DND-41 (cell line): ENCODE measurements around the gene TSHZ2.

ENCODE experiments used
- EZH2 ChIP-seq: IDR thresholded peaks from 3 replicates; pipeline ENCODE4 v1.6.1; 2012; ENCODE audit warnings: borderline replicate concordance, low read depth, mild to moderate bottlenecking, moderate library complexity, low read length, inconsistent platforms; ENCODE audit not compliant: severe bottlenecking
- TF ChIP-seq, protein P1 (sequence below): IDR thresholded peaks from 2 replicates; pipeline ENCODE4 v1.5.1; 2012; ENCODE audit warnings: borderline replicate concordance, low read length, moderate library complexity, mild to moderate bottlenecking; ENCODE audit not compliant: poor library complexity, severe bottlenecking; ENCODE audit errors: extremely low read depth

DNA sequence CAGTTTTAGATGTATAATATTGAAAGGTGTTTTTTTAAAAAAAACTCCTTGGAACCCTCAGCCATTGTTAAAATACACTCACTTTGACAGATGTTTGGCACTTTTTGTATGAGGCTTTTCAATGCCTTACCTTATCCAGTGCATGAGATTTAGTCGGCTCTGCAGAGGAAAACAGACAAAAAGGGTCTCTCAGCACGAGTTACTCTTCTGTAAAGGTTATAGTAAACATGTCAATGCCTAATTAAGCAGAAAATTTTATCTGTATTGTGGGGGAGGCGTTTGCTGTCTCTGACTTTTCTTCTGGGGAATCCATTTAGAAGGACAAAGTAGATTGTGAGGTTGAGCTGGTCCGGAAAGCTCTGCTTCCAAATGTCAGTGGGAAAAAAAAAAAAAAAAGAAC lies 278.3 kb downstream of the TSHZ2 start:
- TF ChIP-seq, protein P1, sequence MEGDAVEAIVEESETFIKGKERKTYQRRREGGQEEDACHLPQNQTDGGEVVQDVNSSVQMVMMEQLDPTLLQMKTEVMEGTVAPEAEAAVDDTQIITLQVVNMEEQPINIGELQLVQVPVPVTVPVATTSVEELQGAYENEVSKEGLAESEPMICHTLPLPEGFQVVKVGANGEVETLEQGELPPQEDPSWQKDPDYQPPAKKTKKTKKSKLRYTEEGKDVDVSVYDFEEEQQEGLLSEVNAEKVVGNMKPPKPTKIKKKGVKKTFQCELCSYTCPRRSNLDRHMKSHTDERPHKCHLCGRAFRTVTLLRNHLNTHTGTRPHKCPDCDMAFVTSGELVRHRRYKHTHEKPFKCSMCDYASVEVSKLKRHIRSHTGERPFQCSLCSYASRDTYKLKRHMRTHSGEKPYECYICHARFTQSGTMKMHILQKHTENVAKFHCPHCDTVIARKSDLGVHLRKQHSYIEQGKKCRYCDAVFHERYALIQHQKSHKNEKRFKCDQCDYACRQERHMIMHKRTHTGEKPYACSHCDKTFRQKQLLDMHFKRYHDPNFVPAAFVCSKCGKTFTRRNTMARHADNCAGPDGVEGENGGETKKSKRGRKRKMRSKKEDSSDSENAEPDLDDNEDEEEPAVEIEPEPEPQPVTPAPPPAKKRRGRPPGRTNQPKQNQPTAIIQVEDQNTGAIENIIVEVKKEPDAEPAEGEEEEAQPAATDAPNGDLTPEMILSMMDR = no peak
- TF ChIP-seq EZH2 = no peak
